Neuronal stem cell (in vitro differentiated cells): Measurements from ENCODE around the gene GBE1.

Experiments used
- DNase-seq: peaks from one replicate; pipeline ENCODE4 v3.0.0-alpha.2; 2013; ENCODE audit warnings: low spot score
- H2AFZ ChIP-seq: one replicate; pipeline ENCODE4 v1.6.1; 2013; ENCODE audit warnings: mild to moderate bottlenecking, low read length, inconsistent platforms
- H2AK5ac ChIP-seq: 2 replicates; pipeline ENCODE4 v1.6.1; 2013; ENCODE audit warnings: low read depth, mild to moderate bottlenecking, inconsistent platforms, low read length, moderate library complexity, mixed read lengths
- H2BK120ac ChIP-seq: 2 replicates; pipeline ENCODE4 v1.6.1; 2013; ENCODE audit warnings: low read depth, mild to moderate bottlenecking, inconsistent platforms, low read length, moderate library complexity, mixed read lengths
- H2BK12ac ChIP-seq: one replicate; pipeline ENCODE4 v1.6.1; 2013; ENCODE audit warnings: low read length, inconsistent platforms
- H2BK15ac ChIP-seq: 2 replicates; pipeline ENCODE4 v1.6.1; 2013; ENCODE audit warnings: mild to moderate bottlenecking, low read length, inconsistent platforms, mixed read lengths
- H2BK5ac ChIP-seq: one replicate; pipeline ENCODE4 v1.6.1; 2013; ENCODE audit warnings: inconsistent platforms, mild to moderate bottlenecking, low read length, moderate library complexity
- H3K14ac ChIP-seq: one replicate; pipeline ENCODE4 v1.6.1; 2013; ENCODE audit warnings: low read length, inconsistent platforms
- H3K18ac ChIP-seq: 2 replicates; pipeline ENCODE4 v1.6.1; 2013; ENCODE audit warnings: low read length, inconsistent platforms
- H3K23ac ChIP-seq: 2 replicates; pipeline ENCODE4 v1.6.1; 2013; ENCODE audit warnings: low read depth, mild to moderate bottlenecking, mixed read lengths, low read length, inconsistent platforms; ENCODE audit not compliant: poor library complexity
- H3K27ac ChIP-seq: replicated peaks from 3 replicates; pipeline ENCODE4 v1.5.1; 2013; ENCODE audit warnings: low read length, inconsistent platforms
- H3K27me3 ChIP-seq, 3 experiments: 2 replicates each; pipeline ENCODE4 v1.6.1; 2013; ENCODE audit warnings: low read length in 3 of 3, mild to moderate bottlenecking in 2 of 3, inconsistent platforms in 1 of 3, low read depth in 1 of 3, mixed read lengths in 1 of 3, moderate library complexity in 1 of 3; ENCODE audit not compliant: control insufficient read depth in 3 of 3, insufficient read depth in 3 of 3
- H3K36me3 ChIP-seq, 2 donors: replicated peaks in 1 of 2; 2 replicates each; pipeline ENCODE4 v1.6.1; 2013; ENCODE audit warnings: low read length in 2 of 2; ENCODE audit not compliant: control insufficient read depth in 2 of 2, insufficient read depth in 2 of 2
- H3K4ac ChIP-seq: 2 replicates; pipeline ENCODE4 v1.6.1; 2013; ENCODE audit warnings: inconsistent platforms, mild to moderate bottlenecking, low read length, moderate library complexity
- H3K4me1 ChIP-seq, 2 donors: 1 replicate in 1 of 2; 2 replicates in 1 of 2; pipeline ENCODE4 v1.6.1; 2013; ENCODE audit warnings: low read length in 2 of 2, low read depth in 1 of 2; ENCODE audit not compliant: control insufficient read depth in 2 of 2, insufficient read depth in 1 of 2
- H3K4me2 ChIP-seq: one replicate; pipeline ENCODE4 v1.6.1; 2013; ENCODE audit warnings: mild to moderate bottlenecking, low read length, inconsistent platforms; ENCODE audit not compliant: insufficient read depth, poor library complexity, severe bottlenecking
- H3K4me3 ChIP-seq, 2 donors: 2 replicates each; pipeline ENCODE4 v1.5.1; 2013; ENCODE audit warnings: low read length in 2 of 2, mild to moderate bottlenecking in 2 of 2, inconsistent platforms in 1 of 2, moderate library complexity in 1 of 2
- H3K79me1 ChIP-seq: one replicate; pipeline ENCODE4 v1.6.1; 2013; ENCODE audit warnings: low read depth, mild to moderate bottlenecking, inconsistent platforms, low read length, moderate library complexity
- H3K9ac ChIP-seq: one replicate; pipeline ENCODE4 v1.6.1; 2013; ENCODE audit warnings: mild to moderate bottlenecking, low read depth, low read length, inconsistent platforms; ENCODE audit not compliant: poor library complexity
- H3K9me3 ChIP-seq, 2 donors: replicated peaks in 1 of 2; 2 replicates each; pipeline versions ENCODE3 to v1.6.1; 2013; ENCODE audit warnings: low read length in 2 of 2, mild to moderate bottlenecking in 2 of 2, inconsistent platforms in 1 of 2, low read depth in 1 of 2, mixed read lengths in 1 of 2, moderate library complexity in 1 of 2; ENCODE audit not compliant: control insufficient read depth in 2 of 2, insufficient read depth in 1 of 2
- H4K8ac ChIP-seq: one replicate; pipeline ENCODE4 v1.6.1; 2013; ENCODE audit warnings: low read depth, mild to moderate bottlenecking, inconsistent platforms, low read length, moderate library complexity
- H4K91ac ChIP-seq: one replicate; pipeline ENCODE4 v1.6.1; 2013; ENCODE audit warnings: low read length, low read depth, mild to moderate bottlenecking, inconsistent platforms; ENCODE audit not compliant: poor library complexity
- WGBS, 2 donors: extraction: QIAGEN DNeasy Blood & Tissue Kit; methylation state at CpG; one replicate each; pipeline ENCODE4 v1.1.7; 2013; ENCODE audit warnings: missing lambda C conversion rate in 2 of 2, mixed read lengths in 1 of 2; ENCODE audit not compliant: insufficient read length in 2 of 2, insufficient replicate concordance in 1 of 2; ENCODE audit errors: extremely low coverage in 2 of 2; 5-methylcytosine and 5-hydroxymethylcytosine counted together

GBE1 gene

DNA sequence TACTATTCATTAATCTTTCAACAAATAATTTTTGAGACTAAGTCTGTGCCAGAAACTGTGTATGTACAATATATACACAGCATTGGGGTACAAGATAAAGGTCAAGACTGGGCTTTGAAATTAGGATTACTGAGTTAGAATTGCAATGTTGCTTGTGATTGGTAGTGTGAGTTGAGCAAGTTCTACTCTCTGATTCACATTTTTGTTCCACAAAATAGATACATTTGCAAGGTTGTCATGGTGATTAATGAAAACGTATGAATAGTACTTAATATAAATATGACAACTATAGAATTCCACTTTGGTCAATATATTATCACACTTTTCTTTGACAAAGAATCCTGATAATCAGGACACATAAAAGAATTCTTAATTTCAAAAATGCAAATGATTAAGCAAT, 314.6 kb downstream of the GBE1 start:
- H2AK5ac ChIP-seq: no peak overlapping the region
- no CpG with 5 or more reads among the region's 1 CpG for WGBS, 2 donors

DNA sequence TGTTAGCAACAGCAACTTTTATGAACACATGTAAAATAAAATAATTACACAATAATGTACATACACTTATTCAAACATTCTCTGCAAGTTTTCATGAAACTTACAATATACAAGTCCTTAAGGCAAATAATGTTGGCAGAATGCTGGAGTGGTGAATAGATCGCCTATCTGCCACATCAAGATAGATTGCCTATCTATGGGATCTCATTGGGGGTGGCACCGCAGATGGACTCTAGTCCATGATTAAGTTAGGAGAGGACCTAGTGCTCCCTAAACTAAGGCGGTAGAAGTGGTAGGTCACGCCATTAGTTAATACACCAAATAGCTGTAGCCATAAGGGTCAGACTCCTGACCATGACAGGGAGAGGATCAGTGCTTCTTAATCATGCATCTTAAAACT, 315.7 kb downstream of the GBE1 start:
- H3K4me1 ChIP-seq: no peaks in the 10 kb centered on the region
- H3K9me3 ChIP-seq: no peaks in the 10 kb centered on the region
- H2BK15ac ChIP-seq: no peak overlapping the region
- no peak overlapping the region for H3K27ac ChIP-seq
- H2BK5ac ChIP-seq: no peak overlapping the region
- no peaks in the 10 kb centered on the region for H3K36me3 ChIP-seq
- H2BK12ac ChIP-seq: no peak overlapping the region
- no peaks in the 10 kb centered on the region for H3K27me3 ChIP-seq
- no peak overlapping the region for H3K4ac ChIP-seq
- no peak for DNase-seq
- H4K8ac ChIP-seq: no peak overlapping the region
- H3K14ac ChIP-seq: no peak overlapping the region
- H2AFZ ChIP-seq: no peak overlapping the region
- H3K9ac ChIP-seq: no peak overlapping the region
- H4K91ac ChIP-seq: no peak overlapping the region
- H2AK5ac ChIP-seq: no peak overlapping the region
- H2BK120ac ChIP-seq: no peak overlapping the region
- no peak overlapping the region for H3K18ac ChIP-seq
- WGBS, 2 donors: no CpG with 5 or more reads among the region's 4 CpGs
- H3K4me2 ChIP-seq: no peak overlapping the region
- no peak overlapping the region for H3K4me3 ChIP-seq
- no peaks in the 10 kb centered on the region for H3K79me1 ChIP-seq
- no peak overlapping the region for H3K23ac ChIP-seq

More for the DNA sequence above, 314.6 kb downstream of the GBE1 start:
- no peak overlapping the region for H2BK15ac ChIP-seq
- H4K91ac ChIP-seq: no peak overlapping the region
- no peaks in the 10 kb centered on the region for H3K9me3 ChIP-seq
- H3K4ac ChIP-seq: no peak overlapping the region
- no peak overlapping the region for H3K9ac ChIP-seq
- no peak overlapping the region for H2BK120ac ChIP-seq
- H2AFZ ChIP-seq: no peak overlapping the region
- H3K27me3 ChIP-seq: no peaks in the 10 kb centered on the region
- H3K4me1 ChIP-seq: no peaks in the 10 kb centered on the region
- H4K8ac ChIP-seq: no peak overlapping the region
- H3K14ac ChIP-seq: no peak overlapping the region
- no peak overlapping the region for H3K4me3 ChIP-seq
- DNase-seq: no peak
- no peak overlapping the region for H3K4me2 ChIP-seq
- H2BK5ac ChIP-seq: no peak overlapping the region
- no peak overlapping the region for H3K23ac ChIP-seq
- no peak overlapping the region for H3K27ac ChIP-seq
- H3K18ac ChIP-seq: no peak overlapping the region
- H3K79me1 ChIP-seq: no peaks in the 10 kb centered on the region
- H3K36me3 ChIP-seq: no peaks in the 10 kb centered on the region
- no peak overlapping the region for H2BK12ac ChIP-seq

DNA sequence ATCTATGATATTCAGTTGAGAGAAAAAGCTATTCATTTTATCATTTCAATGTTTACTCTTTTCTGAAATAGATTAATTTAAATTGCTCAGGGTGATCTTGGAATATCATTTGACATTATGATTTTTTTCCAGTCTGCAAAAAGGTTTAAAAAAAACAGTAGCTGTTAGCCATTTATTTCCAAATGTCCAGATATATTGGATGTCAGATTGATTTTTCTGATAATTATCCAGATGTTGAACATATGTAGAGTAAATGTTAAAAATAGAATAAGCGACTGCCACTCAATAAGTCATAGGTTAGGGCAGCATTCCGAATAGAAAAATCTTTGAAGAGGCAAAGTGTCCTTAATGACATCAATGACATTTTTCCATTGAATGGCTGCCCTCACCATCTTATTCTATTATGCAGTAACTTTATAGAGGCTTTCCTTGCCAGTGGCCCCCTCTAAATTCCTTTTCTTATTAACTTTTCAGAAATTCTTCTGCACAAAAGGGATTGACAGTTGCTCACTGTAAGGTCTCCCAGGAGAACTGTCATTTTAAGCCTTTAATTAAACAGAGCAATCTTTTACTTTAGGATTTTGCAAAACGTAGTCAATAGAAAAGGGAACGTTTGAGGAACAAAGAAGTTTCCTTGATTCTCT, 316.5 kb downstream of the GBE1 start:
- Histone ChIP-seq H2AFZ (no peak overlapping the region), H3K27me3 (no peaks in the 10 kb centered on the region), H3K36me3 (no peaks in the 10 kb centered on the region), H3K23ac (no peak overlapping the region), H3K4me1 (no peaks in the 10 kb centered on the region), H3K9ac (no peak overlapping the region), H2AK5ac (no peak overlapping the region), H4K91ac (no peak overlapping the region), H3K18ac (no peak overlapping the region), H2BK5ac (no peak overlapping the region), H4K8ac (no peak overlapping the region), H3K79me1 (no peaks in the 10 kb centered on the region), H3K9me3 (no peaks in the 10 kb centered on the region), H2BK120ac (no peak overlapping the region), H3K4me2 (no peak overlapping the region), H2BK15ac (no peak overlapping the region), H3K27ac (no peak overlapping the region), H3K4ac (no peak overlapping the region), H3K14ac (no peak overlapping the region), H3K4me3 (no peak overlapping the region), H2BK12ac (no peak overlapping the region)
- WGBS, 2 donors: no CpG with 5 or more reads among the region's 4 CpGs
- no peak for DNase-seq

DNA sequence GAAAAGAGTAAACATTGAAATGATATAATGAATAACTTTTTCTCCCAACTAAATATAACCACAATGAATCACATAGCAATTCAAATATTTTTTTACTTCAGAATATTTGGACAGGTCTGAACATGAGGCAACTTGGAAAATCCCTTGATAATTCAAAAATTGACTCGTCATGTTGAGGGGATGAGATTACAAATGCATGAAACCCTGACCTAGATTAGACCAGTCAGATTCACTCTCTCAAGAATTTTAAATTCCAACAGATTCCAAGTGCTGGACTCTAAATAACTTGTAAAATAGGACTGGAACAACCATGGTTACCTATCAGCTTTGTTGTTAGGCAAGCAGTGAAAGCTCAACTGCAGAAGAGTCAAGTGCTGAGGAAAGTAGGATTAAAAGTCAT, 317.5 kb downstream of the GBE1 start:
- H3K36me3 ChIP-seq: no peaks in the 10 kb centered on the region
- no peak overlapping the region for H3K18ac ChIP-seq
- H2BK120ac ChIP-seq: no peak overlapping the region
- no peaks in the 10 kb centered on the region for H3K27me3 ChIP-seq
- H3K4ac ChIP-seq: no peak overlapping the region
- H2BK12ac ChIP-seq: no peak overlapping the region
- no peak overlapping the region for H3K14ac ChIP-seq
- H2AFZ ChIP-seq: peak overlapping the region; percentile 33
- H2BK15ac ChIP-seq: no peak overlapping the region
- H3K9me3 ChIP-seq: no peaks in the 10 kb centered on the region
- no peak overlapping the region for H2BK5ac ChIP-seq
- H4K91ac ChIP-seq: no peak overlapping the region
- H3K4me1 ChIP-seq: no peaks in the 10 kb centered on the region
- no CpG with 5 or more reads among the region's 1 CpG for WGBS, 2 donors
- H3K9ac ChIP-seq: no peak overlapping the region
- H3K4me2 ChIP-seq: no peak overlapping the region
- no peak overlapping the region for H2AK5ac ChIP-seq
- no peak overlapping the region for H3K23ac ChIP-seq
- no peak overlapping the region for H3K4me3 ChIP-seq
- no peak overlapping the region for H3K27ac ChIP-seq
- no peak for DNase-seq
- no peak overlapping the region for H4K8ac ChIP-seq
- no peaks in the 10 kb centered on the region for H3K79me1 ChIP-seq
